Upper lobe of left lung (tissue), 6 donors: ENCODE results near the gene C10orf67. TPM values are rescaled to one million over a fixed set of nuclear protein-coding genes. Genes with fewer than 3 reads are reported as not detected.

Experiments
- ATAC-seq, 2 donors: fragments of 200-7000 bp; cut with Tn5 transposase; one replicate each; pipeline ENCODE4 v1.9.1; 2022; ENCODE audit warnings: mild to moderate bottlenecking in 2 of 2, moderate library complexity in 2 of 2; ENCODE audit not compliant: low FRiP score in 2 of 2
- DNase-seq, 2 donors: peaks; one replicate each; pipeline ENCODE4 v3.0.0-alpha.2; 2019 to 2020
- H3K27ac ChIP-seq, 4 donors: fragments of 200-600 bp; sonication (generic); one replicate each; pipeline ENCODE4 v1.5.1; 2016 to 2019
- H3K27me3 ChIP-seq, 4 donors: fragments of 200-600 bp; sonication (generic); one replicate each; pipeline ENCODE4 v1.5.1; 2017 to 2019
- H3K36me3 ChIP-seq, 4 donors: fragments of 200-600 bp; sonication (generic); one replicate each; pipeline ENCODE4 v1.5.1; 2016 to 2019
- H3K4me1 ChIP-seq, 4 donors: fragments of 200-600 bp; sonication (generic); one replicate each; pipeline ENCODE4 v1.5.1; 2018 to 2019
- H3K4me3 ChIP-seq, 4 donors: fragments of 200-600 bp; sonication (generic); one replicate each; pipeline ENCODE4 v1.5.1; 2017 to 2019; ENCODE audit warnings: mild to moderate bottlenecking in 2 of 4, moderate library complexity in 1 of 4
- H3K9me3 ChIP-seq, 4 donors: fragments of 200-600 bp; sonication (generic); one replicate each; pipeline ENCODE4 v1.5.1; 2018 to 2019
- CTCF ChIP-seq, 6 experiments: fragments of 450-650 bp in 4 of 6; fragments of 200-600 bp in 2 of 6; sonication (generic) in 2 of 6; IDR thresholded peaks; one replicate each; pipeline ENCODE4 v1.5.1; 2016 to 2019; ENCODE audit warnings: antibody characterized with exemption in 6 of 6
- EP300 ChIP-seq, 4 donors: sonication (generic); formaldehyde crosslinking; IDR thresholded peaks; one replicate each; pipeline ENCODE4 v1.5.1; 2017; ENCODE audit warnings: antibody characterized with exemption in 4 of 4, control low read depth in 2 of 4
- POLR2A ChIP-seq, 4 donors: fragments of 450-650 bp; IDR thresholded peaks; one replicate each; pipeline ENCODE4 v1.5.1; 2016 to 2017; ENCODE audit warnings: antibody characterized with exemption in 4 of 4, mild to moderate bottlenecking in 2 of 4
- POLR2AphosphoS5 ChIP-seq, 2 donors: sonication (generic); formaldehyde crosslinking; IDR thresholded peaks; one replicate each; pipeline ENCODE4 v1.5.1; 2017; ENCODE audit warnings: antibody characterized with exemption in 2 of 2
- WGBS, 2 donors: methylation state at CpG; one replicate each; pipeline ENCODE4 v1.1.5; 2017 to 2018; 5-methylcytosine and 5-hydroxymethylcytosine counted together
- total RNA-seq, 6 donors: library from RNA; depleted of rRNA in 4 of 6; stranded (reverse); fragments of >200 nt in 4 of 6; gene quantifications; one replicate each; pipeline versions ENCODE4 v1.1.0 to v1.2.1, GENCODE V29; 2016 to 2021
- donor health status: DM: no; HTN: no; CAD: no; lungs with moderate emphysema.
- donor health status: DM: no; HTN: yes; CAD: no; lungs with severe emphysema.

C10orf67 gene
- total RNA-seq, 6 donors from 2014 or later, result 1.7 to 7.3 (median 4.2) TPM

GRCh38 chr10:23174074-23174976 is 170.3 kb downstream of the C10orf67 start:
- DNase-seq (peak in 1 of 2 donors; percentile 80), ATAC-seq (no peak)
- Histone ChIP-seq H3K9me3 (no peaks in the 10 kb centered on the region), H3K36me3 (no peaks in the 10 kb centered on the region), H3K4me3 (no peak overlapping the region), H3K27me3 (peaks cover 0 to 36% (median 21%) of the 10 kb centered on the region in 4 donors), H3K27ac (no peak overlapping the region), H3K4me1 (peaks cover 0 to 20% (median 12%) of the 10 kb centered on the region in 4 donors)
- 4% methylated on average over 40 of the region's 88 CpGs; no CpG with 5 or more reads in 1 of the 2 donors for whole genome bisulfite sequencing, 2 donors
- TF ChIP-seq POLR2A (IDR thresholded peaks at IDR 0.05) (no peak), CTCF (IDR thresholded peaks at IDR 0.05) (no peak), POLR2AphosphoS5 (IDR thresholded peaks at IDR 0.05) (no peak), EP300 (IDR thresholded peaks at IDR 0.05) (no peak)

- Histone ChIP-seq H3K4me3 (no peak overlapping the region), H3K27me3 (peaks cover 0 to 36% (median 21%) of the 10 kb centered on the region in 4 donors), H3K9me3 (no peaks in the 10 kb centered on the region), H3K4me1 (peaks cover 0 to 20% (median 12%) of the 10 kb centered on the region in 4 donors), H3K27ac (no peak overlapping the region), H3K36me3 (no peaks in the 10 kb centered on the region)
- 0 to 4% methylated on average over 31 to 41 of the region's 82 CpGs for WGBS, 2 donors
- ATAC-seq (no peak), DNase-seq (peak in 1 of 2 donors; percentile 66)
- TF ChIP-seq POLR2A (IDR thresholded peaks at IDR 0.05) (no peak), EP300 (IDR thresholded peaks at IDR 0.05) (no peak), POLR2AphosphoS5 (IDR thresholded peaks at IDR 0.05) (no peak), CTCF (IDR thresholded peaks at IDR 0.05) (no peak)
Observed at GRCh38 chr10:23173214-23174073, 171.2 kb downstream of the C10orf67 start.

GRCh38 chr10:23172429-23173213 is 172.0 kb downstream of the C10orf67 start:
- TF ChIP-seq POLR2A (IDR thresholded peaks at IDR 0.05) (no peak), CTCF (IDR thresholded peaks at IDR 0.05) (no peak), EP300 (IDR thresholded peaks at IDR 0.05) (no peak), POLR2AphosphoS5 (IDR thresholded peaks at IDR 0.05) (no peak)
- H3K27ac ChIP-seq, result no peak overlapping the region
- peaks cover 0 to 20% (median 12%) of the 10 kb centered on the region in 4 donors for H3K4me1 ChIP-seq
- no peaks in the 10 kb centered on the region for H3K36me3 ChIP-seq
- DNase-seq, result peak in 1 of 2 donors; percentile 46
- H3K4me3 ChIP-seq, result no peak overlapping the region
- H3K27me3 ChIP-seq, result peaks cover 0 to 36% (median 21%) of the 10 kb centered on the region in 4 donors
- no peaks in the 10 kb centered on the region for H3K9me3 ChIP-seq
- 3 to 8% methylated on average over 22 to 30 of the region's 41 CpGs for WGBS, 2 donors
- ATAC-seq, result no peak

- no peak for ATAC-seq
- peak in 1 of 2 donors; percentile 55 for DNase-seq
- WGBS, 2 donors, result 15% methylated on average over 24 to 26 of the region's 26 CpGs
- no peaks in the 10 kb centered on the region for H3K9me3 ChIP-seq
- H3K27ac ChIP-seq, result no peak overlapping the region
- TF ChIP-seq CTCF (IDR thresholded peaks at IDR 0.05) (no peak), EP300 (IDR thresholded peaks at IDR 0.05) (no peak), POLR2AphosphoS5 (IDR thresholded peaks at IDR 0.05) (no peak), POLR2A (IDR thresholded peaks at IDR 0.05) (no peak)
- H3K27me3 ChIP-seq, result peaks cover 0 to 36% (median 21%) of the 10 kb centered on the region in 4 donors
- no peaks in the 10 kb centered on the region for H3K36me3 ChIP-seq
- no peak overlapping the region for H3K4me3 ChIP-seq
- peaks cover 0 to 20% (median 12%) of the 10 kb centered on the region in 4 donors for H3K4me1 ChIP-seq
Observed at GRCh38 chr10:23171232-23171876, 173.2 kb downstream of the C10orf67 start.
